Measurements from ENCODE around the gene NBEAL2.

The NBEAL2 gene, protein sequence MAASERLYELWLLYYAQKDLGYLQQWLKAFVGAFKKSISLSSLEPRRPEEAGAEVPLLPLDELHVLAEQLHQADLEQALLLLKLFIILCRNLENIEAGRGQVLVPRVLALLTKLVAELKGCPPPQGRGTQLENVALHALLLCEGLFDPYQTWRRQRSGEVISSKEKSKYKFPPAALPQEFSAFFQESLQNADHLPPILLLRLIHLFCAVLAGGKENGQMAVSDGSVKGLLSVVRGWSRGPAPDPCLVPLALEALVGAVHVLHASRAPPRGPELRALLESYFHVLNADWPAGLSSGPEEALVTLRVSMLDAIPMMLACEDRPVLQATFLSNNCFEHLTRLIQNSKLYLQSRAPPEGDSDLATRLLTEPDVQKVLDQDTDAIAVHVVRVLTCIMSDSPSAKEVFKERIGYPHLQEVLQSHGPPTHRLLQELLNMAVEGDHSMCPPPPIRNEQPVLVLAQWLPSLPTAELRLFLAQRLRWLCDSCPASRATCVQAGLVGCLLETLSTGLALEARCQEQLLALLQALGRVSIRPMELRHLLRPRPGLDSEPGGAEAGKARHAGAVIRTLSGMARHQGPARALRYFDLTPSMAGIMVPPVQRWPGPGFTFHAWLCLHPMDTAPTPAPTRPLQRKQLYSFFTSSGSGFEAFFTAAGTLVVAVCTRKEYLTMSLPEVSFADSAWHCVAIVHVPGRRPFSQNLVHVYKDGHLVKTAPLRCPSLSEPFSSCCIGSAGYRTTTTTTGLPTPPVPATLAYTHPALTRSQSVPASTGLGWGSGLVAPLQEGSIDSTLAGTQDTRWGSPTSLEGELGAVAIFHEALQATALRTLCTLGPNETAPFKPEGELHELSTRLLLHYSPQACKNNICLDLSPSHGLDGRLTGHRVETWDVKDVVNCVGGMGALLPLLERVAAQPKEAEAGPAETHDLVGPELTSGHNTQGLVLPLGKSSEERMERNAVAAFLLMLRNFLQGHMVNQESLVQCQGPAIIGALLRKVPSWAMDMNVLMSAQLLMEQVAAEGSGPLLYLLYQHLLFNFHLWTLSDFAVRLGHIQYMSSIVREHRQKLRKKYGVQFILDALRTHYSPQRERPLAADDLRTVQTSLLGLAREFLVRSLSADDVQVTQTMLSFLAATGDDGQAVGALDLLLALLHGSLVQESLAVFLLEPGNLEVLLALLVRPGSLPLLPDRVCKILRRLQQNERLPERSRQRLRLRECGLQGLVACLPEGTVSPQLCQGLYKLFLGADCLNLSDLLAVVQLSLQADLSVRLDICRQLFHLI (N-terminal part only)

DNA sequence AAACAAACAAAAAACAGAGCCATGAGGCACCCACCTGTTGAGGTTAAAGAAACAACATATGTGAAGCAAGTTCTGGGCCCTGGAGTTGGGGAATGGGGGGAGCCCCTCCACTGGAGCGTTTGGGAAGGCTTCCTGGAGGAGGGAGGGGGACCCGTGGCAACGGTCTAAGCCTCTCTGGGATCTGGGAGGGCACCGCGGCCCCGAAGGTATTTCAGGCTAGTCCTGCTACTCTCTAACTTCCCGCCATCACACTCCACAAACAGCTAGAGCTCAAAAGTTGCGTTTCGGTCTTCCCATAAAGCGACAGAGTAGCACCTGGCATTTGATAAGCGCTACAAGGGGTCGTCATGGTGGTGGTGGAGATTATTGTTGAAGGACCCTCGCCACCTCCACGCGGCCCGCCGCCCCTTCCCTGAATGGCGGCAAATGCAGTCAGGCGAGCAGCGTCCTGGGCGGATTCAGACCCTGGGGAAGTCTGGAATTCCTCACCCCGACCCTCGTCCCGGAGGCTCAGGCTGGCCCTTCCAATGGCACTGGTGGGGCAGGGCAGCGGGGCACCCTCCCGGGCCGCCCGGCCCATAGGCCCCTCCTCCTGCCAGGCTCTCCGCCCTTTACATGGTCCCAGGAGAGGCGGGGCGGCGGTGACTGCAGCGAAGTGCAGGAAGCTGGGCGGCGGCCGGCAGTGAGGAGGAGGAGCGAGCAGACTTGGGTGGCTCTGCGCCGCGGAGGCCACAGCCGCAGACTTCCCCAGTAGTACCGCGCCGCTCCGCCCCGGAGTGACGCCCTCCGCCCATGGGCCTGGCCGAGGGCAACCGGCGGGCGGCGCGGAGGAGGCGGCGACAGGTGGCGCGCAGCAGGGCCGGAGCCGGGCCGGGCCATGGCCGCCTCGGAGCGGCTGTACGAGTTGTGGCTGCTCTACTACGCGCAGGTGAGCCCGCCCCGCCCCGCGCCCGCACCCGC is at the start of gene NBEAL2:
TSS of gene NBEAL2 (plus strand) at position 682 of the 960 bp plus-strand sequence. CDS start at position 878, 196 bp downstream.
- DNase-seq (ENCODE audit: low spot score): peak; percentile 97

DNA sequence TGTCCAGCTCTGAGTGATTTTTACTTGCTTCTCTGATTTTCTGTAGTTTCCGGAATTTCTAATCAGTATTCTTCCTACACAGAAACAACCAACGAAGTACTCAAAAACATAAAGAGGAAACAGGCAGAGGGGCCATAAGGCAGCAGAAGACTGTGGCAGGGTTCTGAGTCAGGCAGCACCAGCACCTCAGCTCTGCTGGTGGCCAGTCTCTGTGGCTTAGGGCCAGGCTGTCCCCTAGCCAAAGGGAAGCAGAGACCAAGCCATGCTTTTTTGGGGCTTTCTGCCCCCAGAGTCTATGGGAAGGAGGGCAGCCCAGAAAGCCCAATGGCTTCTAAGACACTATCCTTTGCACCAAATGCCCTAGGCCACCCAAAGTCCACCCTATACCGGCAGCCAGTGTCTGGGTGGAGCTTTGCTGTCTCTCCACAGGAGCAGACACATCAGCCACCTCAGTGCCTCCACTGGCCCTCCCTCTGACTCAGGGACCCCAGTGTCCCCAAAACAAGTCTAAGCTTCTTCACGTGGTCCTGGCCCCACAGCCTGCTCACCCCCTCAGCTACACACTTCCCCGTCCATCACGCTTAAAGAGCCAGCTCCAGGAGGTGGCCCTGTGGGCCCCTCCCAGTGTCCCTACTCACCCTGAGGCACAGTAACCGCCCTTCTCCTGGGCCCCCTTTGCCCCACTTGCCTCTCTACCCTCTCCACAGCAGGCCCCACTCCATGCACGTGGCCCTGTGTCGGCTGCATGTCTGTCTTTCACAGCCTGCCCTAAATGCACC is 49.1 kb upstream of the NBEAL2 start:
- no peak for DNase-seq (ENCODE audit: low spot score)

DNA sequence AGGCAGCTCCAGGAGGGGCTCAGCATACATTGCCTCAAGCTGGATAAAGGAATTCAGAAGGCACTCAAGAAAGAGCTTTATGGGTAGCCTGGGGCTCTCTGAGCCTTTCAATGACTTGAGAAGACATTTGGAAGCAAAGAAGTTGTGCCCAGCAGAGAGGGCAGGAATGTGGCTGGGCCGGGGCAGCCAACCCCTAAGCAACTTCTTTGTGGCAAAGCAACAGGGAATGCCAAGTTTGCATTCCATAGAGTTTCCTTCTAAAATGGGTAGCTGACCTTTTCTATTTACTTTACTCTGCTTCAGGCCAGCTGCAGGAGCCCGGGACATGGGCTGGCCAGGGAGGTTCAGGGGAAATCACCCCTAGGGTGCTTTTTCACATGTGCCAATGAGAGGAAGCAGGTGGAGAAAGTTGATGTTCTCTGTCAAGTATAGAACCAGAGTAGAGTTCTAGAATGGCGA is 48.5 kb upstream of the NBEAL2 start:
- no peak for DNase-seq (ENCODE audit: low spot score)

DNA sequence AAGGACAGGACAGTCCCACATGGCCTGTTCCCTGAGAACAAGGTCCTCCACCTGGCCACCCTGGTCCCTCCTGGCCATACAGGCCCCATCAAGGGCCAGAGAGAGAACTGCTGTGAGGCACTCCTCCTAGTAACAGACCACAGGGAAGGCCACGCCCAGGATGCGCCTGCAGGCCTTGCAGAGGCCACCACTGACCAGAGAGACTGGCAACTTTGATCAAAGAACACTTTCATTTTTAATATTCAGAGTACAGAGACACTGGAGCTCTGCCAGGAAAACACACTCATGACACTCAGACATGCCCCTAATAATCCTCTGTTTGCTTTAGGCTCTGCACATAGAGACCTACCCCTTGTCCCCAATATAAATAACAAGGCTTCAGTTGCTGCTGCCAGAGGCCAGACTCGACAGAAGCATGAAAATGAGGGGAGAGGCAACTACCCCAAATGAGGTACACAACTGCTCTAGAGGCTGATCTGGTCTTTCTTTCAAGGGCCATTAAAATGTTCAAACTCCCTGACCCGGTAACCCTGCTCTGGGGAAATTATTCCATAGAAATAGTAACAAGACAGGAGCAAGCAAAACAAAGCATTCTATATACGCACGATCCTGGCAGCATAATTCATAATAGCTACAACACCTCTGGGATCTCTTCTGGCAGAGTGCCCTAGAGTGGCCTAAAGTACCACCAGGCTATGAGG is 47.7 kb upstream of the NBEAL2 start:
- peak; percentile 41 for DNase-seq (ENCODE audit: low spot score)

DNA sequence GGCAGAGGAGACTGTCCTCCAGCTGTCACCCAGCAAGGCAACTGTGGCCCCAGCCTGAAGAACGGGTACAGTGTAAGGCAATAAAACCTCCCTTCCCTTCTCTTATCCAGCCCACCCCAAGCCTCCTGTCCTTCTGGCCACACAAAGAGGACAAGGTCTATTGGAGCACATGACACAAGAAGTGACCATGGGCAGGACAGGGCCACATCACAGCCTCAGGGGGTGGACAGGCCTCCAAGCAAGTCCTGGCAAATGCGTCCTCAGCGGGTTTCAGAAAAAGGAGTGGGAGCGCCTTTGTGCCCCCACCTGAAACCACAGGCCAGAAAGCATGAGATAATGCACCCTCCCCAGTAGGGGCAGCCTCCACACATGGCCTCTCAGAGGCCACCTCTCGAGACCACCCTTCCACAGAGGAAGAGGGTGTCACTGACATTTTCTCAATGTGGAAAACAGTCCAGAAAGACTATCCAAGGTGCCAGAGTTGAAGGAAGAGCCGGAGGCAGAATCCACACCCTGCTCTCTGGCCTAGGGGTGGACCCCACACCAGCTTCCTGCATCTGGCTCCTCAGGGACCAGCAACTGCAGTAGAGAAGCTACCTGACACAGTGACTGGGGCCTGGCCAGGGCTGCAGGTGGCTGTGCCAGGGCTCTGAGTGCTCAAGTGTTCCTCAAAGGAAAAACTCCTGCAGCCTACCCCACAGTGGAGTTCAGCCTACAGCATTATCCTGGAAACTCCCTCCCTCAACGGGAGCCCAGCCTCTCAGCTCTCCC is 46.8 kb upstream of the NBEAL2 start:
- no peak for DNase-seq (ENCODE audit: low spot score)

DNA sequence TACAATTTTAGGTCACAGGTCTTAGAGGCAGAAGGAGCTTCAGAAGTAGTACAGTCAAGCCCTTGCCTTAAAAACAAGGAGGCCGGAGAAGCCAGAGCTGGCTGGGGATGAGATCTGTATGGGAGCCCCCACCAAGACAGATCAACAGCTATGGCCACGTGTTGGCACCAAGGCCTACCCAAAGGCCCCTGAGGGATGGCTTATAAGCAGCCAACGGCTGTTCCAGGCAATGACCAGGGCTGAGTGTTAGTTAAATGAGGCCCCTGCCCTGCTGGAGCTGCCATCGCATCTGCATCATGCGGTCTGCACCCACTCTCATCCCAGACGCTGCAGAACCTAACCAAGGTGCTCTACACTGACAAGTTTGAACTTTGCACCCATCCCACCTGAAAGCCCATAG is 46.2 kb upstream of the NBEAL2 start:
- DNase-seq (ENCODE audit: low spot score): no peak

DNA sequence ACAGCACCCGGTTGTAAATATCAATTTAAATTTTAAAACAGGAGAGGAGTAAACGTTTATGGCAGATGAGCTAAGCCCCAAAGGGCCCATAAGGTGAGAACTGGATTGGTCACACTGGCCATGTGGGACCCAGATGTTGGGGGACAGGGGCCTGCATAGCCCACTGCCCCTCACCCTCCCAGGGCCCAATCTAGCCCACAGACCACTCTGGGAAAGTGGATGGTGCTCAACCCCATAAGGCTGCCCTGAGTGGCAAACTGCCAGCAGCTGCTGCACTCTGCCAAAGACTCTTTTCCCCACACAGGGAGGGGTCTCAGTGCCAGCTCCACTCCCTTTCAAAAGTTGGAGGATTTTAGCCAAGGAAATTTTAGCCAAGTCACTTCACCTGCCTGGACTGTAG is 45.4 kb upstream of the NBEAL2 start:
- DNase-seq (ENCODE audit: low spot score): no peak

DNA sequence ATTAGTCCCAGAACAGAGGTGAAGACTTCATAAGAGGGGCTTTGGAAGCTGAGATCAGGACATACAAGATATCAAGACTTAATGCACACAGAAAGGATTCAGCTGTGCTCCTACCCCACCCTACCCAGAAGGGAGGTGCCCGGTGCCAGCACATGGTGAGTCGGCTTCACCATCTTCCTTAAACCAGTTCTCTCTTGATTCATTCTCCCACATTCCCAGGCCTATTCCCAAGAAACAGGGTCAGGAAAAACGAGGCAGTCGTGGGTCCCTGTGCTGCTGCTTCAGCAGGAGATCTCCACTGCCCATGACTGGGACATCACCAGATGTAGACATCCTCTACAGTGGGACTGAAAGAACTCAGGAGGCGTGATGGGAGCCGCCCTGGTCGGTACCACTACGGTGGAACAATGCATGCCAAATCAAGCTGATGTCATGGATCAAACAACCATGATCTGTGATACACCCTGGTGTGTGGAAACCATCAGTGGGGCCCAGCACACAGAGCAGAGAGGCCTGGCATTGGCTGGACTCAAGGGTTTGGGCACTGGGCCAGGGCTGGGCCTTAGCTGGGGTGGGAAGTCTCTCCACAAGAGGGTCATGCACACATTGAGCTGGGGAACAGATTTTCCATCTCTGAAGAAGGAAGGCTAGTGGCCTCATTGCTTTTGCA is 44.8 kb upstream of the NBEAL2 start:
- DNase-seq (ENCODE audit: low spot score): no peak

DNA sequence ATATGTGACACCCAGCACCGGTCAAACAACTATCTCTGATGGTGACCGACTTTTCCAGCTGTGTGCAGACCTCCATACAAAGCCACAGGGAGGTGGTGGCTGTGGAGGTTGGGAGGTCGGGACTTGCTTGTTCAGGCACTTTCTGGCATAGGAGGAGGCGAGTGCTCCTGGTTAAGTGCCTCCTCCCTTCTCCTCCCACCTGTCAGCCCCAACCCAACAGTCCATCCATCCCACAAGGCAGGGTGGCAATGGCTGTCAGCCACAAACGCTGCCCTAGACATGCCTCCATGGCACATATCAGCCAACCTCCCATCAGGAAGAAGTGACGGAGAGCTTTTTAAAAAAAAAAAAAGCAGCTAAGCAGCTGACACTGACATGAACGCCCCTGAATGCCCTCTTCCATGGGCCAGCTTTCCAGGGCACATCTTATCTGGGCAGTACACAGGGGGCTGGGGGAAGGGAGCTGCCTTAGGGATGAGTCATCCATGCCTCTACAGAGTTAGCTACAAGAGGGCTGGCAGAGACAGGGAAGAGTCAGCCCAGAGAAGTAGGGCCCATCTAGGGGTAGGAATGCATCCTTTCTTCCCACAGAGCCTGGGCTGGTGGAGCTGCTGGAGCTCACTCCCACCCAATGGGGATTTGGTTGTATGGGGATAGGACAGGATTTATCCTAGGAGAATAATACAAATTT is 44.2 kb upstream of the NBEAL2 start:
- DNase-seq (ENCODE audit: low spot score): peak; percentile 80

DNA sequence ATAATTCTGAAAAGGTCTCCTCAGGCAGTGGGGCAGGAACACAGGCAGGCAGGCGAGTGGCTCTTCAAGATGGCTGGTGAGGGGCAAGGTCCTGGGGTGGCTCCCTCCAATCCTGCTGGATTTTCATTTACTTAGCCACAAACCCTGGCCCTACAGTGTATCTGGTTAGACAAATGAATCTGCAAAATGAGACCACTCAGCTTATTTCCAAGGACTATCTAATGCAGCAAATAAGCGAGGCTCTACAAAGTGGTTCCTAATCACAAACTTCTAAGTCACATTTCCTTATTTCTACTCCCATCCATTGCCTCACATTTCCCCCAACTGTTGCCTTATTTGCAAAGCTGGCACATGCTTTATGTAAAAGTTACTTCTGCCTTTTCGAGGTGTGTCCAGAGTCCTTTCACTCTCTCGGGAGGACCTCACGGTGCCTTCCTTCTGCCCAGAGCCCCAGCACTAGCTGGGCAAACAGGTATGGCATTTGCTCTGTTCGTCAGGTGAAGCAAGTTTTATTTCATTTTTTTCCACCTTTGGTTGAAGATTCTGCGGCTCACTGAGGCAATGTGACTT is 43.4 kb upstream of the NBEAL2 start:
- DNase-seq (ENCODE audit: low spot score): no peak

DNA sequence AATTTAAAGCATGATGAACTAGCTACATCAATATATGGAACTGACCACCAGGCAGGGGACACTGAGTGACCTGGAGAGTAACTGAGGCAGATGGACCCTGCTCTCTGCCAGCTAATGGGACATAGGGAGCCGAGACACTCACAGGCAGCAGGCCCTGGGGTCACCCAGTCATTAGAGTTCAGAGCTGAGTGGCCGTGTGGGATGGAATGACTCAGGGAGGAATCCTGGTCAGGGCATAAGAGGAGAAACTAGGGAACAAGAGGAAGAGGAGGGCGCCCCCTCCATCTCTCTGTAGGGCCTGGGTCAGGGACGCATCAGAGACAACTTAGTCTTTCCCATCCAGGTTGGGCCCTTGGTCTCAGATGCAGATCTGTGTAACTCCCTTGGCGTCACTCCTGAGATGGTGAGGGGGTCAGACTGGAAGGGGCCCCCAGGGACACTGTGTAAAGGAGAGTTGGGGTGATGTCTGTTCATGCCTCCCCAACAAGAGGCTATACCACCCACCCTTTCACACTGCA is 42.7 kb upstream of the NBEAL2 start:
- no peak for DNase-seq (ENCODE audit: low spot score)

DNA sequence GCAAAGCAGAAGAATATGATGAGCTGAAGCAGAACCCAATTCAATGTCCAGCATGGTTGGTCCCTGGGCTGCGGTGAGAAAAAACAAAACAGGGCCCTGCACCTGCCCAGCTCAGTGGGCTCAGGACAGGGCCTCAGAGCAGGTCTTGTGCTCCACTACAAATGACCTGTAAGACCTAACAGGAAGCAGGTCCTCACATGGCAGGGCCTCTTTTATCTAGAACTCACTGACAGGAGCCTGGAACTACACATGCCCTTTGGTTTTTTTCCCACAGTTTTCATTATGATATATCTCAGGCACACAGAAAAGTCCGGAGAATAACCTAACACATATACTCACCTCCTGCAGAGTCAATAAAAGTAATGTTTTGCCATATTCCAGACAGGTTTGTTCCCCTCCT is 41.3 kb upstream of the NBEAL2 start:
- DNase-seq (ENCODE audit: low spot score): no peak

DNA sequence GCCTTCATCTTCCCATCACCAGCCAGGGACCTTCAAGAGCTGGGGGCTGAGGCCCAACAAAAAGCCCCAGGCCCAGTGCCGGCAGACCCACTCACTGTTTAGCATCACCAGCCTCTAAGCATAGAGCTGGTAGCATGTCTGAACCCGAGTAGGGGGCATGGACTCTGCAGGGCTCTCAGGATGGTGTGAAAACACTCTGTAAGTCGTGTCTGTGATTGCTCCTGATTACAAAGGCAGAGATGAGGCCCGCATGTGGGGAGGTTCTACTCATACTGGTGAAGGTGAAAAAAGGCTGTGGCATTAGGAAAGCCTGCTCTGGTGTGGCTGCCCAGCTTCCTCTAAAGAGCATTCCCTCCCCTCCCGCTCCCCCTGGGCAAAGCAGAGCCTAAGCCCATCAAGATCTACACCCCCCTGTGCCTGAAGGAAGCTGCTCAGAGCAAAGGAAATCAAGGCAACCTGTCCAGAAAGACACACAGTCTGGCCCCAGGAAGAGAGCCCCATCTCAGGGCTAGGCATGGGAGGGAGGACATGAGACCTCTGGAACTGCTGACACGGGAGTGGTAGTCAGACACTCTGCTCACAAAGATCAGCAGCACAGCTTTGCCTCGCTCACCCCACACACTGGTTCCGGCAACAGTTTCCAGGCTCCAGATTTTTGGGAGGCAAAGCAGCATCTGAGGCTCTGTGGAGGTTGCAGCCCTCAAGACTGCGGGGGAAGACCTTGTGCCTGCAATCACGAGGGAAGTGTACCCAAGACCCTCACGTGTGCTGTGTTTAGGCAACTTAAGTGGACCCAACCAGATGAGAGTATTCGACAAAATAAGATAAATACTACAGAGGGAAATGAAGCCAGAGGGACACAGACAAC is 39.7 kb upstream of the NBEAL2 start:
- DNase-seq (ENCODE audit: low spot score): no peak

DNA sequence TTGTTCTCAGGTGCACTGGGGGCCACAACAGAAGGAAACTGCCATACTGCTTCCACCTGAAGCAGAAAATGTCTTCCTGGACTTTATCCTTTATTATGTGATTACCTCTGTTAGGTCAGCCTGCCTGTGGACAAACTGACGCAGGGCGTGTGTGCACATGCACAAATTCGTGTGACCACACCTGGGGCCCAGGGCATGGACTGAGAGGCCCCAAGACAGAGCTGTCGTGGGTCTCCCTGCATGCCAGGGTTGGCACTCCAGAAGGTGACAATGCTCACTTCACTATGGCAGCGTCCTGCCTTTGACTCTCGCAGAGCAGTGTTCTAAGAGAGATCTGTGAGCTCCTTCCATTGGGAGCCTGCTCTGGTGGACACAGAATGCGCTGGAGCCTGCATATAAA is 37.4 kb upstream of the NBEAL2 start:
- no peak for DNase-seq (ENCODE audit: low spot score)

DNA sequence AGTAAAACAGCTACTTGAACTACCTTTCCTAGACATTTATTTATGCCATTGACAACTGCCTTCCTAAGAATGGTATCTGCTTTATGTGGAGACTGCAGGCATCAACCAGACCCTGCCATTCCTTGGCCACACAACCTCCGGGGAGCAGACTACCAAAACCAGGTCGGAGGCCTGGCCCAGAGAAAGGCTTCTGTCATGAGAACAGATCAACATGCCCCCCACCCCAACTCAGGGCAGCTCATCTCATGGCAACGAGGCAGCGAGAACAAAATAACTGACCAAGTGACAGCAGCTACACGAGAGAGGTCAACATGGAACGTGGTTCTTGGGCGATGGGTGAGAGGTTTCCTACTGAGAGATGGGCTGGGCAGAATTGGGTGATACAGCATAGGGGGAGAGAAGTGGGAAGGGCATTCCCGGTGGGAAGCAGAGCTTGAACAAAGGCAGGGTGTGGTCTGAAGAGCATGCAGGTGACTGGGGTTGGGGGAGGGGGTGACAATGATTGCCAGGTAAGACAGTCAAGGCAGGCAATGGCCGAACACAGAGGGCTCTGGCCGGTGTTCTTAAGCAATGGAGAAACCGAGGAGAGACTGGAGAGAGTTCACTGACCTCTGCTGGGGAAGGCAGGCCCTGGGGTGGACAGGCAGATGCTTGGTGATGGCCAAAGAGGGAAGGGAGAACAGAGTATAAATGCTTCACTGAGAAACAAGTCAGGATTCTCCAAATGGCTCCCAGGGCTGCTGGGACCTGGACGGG is 36.8 kb upstream of the NBEAL2 start:
- no peak for DNase-seq (ENCODE audit: low spot score)

All from LoVo (cell line).